GM12874 (cell line): ENCODE results near the gene COPRS.

ENCODE experiments used
- CTCF ChIP-seq: IDR thresholded peaks from 2 replicates; pipeline ENCODE4 v1.5.1; 2011; ENCODE audit warnings: low read depth, mild to moderate bottlenecking, control low read depth, low read length, moderate library complexity; ENCODE audit not compliant: insufficient read depth

Gene COPRS

GRCh38 chr17:31858642-31859486, at the start of gene COPRS:
COPRS (minus strand) TSS chr17:31859244; CDS start chr17:31859199, 45 bp downstream.
- no peak for TF ChIP-seq CTCF

GRCh38 chr17:31908386-31908785, 49.3 kb upstream of the COPRS start:
- no peak for TF ChIP-seq CTCF

- no peak for TF ChIP-seq CTCF
Measured at GRCh38 chr17:31907342-31907962, 48.4 kb upstream of the COPRS start.

GRCh38 chr17:31903401-31903800, 44.4 kb upstream of the COPRS start:
- no peak for TF ChIP-seq CTCF

GRCh38 chr17:31902693-31903092, 43.6 kb upstream of the COPRS start:
- no peak for TF ChIP-seq CTCF

GRCh38 chr17:31900877-31901276, 41.8 kb upstream of the COPRS start:
- no peak for TF ChIP-seq CTCF

GRCh38 chr17:31888124-31888523, 29.1 kb upstream of the COPRS start:
- TF ChIP-seq CTCF, result no peak
